ENCODE results near the gene GRIK1.

GRCh38 chr21:29805105-29805504 is 134.7 kb downstream of the GRIK1 start:
- TF ChIP-seq, protein P1, sequence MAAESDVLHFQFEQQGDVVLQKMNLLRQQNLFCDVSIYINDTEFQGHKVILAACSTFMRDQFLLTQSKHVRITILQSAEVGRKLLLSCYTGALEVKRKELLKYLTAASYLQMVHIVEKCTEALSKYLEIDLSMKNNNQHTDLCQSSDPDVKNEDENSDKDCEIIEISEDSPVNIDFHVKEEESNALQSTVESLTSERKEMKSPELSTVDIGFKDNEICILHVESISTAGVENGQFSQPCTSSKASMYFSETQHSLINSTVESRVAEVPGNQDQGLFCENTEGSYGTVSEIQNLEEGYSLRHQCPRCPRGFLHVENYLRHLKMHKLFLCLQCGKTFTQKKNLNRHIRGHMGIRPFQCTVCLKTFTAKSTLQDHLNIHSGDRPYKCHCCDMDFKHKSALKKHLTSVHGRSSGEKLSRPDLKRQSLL (tag by site-specific recombination; IDR thresholded peaks at IDR 0.05): no peak
- TF ChIP-seq ZNF211 (tag by site-specific recombination; IDR thresholded peaks at IDR 0.05; ENCODE audit: low read depth): no peak
- TF ChIP-seq SETDB1 (IDR thresholded peaks at IDR 0.05; ENCODE audit: insufficient read length, low read length): no peak
- no peak for TF ChIP-seq ZNF341 (tag by site-specific recombination; IDR thresholded peaks at IDR 0.05; ENCODE audit: low read depth)
- TF ChIP-seq ZNF239 (tag by site-specific recombination; IDR thresholded peaks at IDR 0.05): no peak
- TF ChIP-seq SALL2 (tag by site-specific recombination; IDR thresholded peaks at IDR 0.05; ENCODE audit: borderline replicate concordance): no peak
- no peak for TF ChIP-seq CTCF (tag by site-specific recombination; IDR thresholded peaks at IDR 0.05)
- no peak for TF ChIP-seq TCF7L2 (IDR thresholded peaks at IDR 0.05; ENCODE audit: borderline replicate concordance, low read depth, low read length)
- TF ChIP-seq, protein P2, sequence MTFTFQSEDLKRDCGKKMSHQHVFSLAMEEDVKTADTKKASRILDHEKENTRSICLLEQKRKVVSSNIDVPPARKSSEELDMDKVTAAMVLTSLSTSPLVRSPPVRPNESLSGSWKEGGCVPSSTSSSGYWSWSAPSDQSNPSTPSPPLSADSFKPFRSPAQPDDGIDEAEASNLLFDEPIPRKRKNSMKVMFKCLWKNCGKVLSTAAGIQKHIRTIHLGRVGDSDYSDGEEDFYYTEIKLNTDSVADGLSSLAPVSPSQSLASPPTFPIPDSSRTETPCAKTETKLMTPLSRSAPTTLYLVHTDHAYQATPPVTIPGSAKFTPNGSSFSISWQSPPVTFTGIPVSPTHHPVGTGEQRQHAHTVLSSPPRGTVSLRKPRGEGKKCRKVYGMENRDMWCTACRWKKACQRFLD (tag by site-specific recombination; IDR thresholded peaks at IDR 0.05): no peak
- no peak for TF ChIP-seq ZNF621 (tag by site-specific recombination; IDR thresholded peaks at IDR 0.05)
- TF ChIP-seq, protein P3, sequence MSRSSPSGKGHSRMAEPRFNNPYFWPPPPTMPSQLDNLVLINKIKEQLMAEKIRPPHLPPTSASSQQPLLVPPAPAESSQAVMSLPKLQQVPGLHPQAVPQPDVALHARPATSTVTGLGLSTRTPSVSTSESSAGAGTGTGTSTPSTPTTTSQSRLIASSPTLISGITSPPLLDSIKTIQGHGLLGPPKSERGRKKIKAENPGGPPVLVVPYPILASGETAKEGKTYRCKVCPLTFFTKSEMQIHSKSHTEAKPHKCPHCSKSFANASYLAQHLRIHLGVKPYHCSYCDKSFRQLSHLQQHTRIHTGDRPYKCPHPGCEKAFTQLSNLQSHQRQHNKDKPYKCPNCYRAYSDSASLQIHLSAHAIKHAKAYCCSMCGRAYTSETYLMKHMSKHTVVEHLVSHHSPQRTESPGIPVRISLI (tag by site-specific recombination; IDR thresholded peaks at IDR 0.05): no peak
- no peak for TF ChIP-seq YY1 (tag by site-specific recombination; IDR thresholded peaks at IDR 0.05)
- TF ChIP-seq PATZ1 (tag by site-specific recombination; IDR thresholded peaks at IDR 0.05): no peak
- TF ChIP-seq ZBTB48 (tag by site-specific recombination; IDR thresholded peaks at IDR 0.05): no peak
